Measurements from ENCODE around the gene LRRC1. TPM values are rescaled to one million over a fixed set of nuclear protein-coding genes. Genes with fewer than 3 reads are reported as not detected.

LRRC1 gene
- total and polyA plus RNA-seq, 2 donors (not counting 1 experiment from before 2014, with no cell fraction given) = 3.8 to 12.1 TPM

GRCh38 chr6:53896196-53896595 is 101.4 kb downstream of the LRRC1 start:
- H3K4me2 ChIP-seq (ENCODE audit: extremely low read depth, insufficient read depth, low read length) = no peak overlapping the region
- H3K9me3 ChIP-seq (ENCODE audit: control insufficient read depth, insufficient read depth, low read depth, low read length) = no peaks in the 10 kb centered on the region
- TF ChIP-seq EZH2 (IDR thresholded peaks at IDR 0.05; ENCODE audit: low read length, missing control alignments) (no peak), CTCF (conservative IDR thresholded peaks at IDR 0.05 in 1 of 2, IDR thresholded peaks at IDR 0.05 in 1 of 2; ENCODE audit: low read depth in 1 of 2, low read length in 2 of 2) (no peak)
- H3K36me3 ChIP-seq (ENCODE audit: control insufficient read depth, insufficient read depth, low read length) = no peaks in the 10 kb centered on the region
- no peak overlapping the region for H3K9ac ChIP-seq (ENCODE audit: insufficient read depth, low read length)
- no peaks in the 10 kb centered on the region for H3K27me3 ChIP-seq (ENCODE audit: control insufficient read depth, insufficient read depth, low read length)
- peak in 1 of 2 donors; percentile 60 for DNase-seq (ENCODE audit: low read depth in 2 of 2)
- no peak overlapping the region for H3K27ac ChIP-seq (ENCODE audit: insufficient read depth, low read length)
- H3K79me2 ChIP-seq (ENCODE audit: control insufficient read depth, insufficient read depth, low read length) = no peaks in the 10 kb centered on the region
- H3K4me1 ChIP-seq (ENCODE audit: control insufficient read depth, extremely low read depth, insufficient read depth, low read length) = no peaks in the 10 kb centered on the region
- no peak overlapping the region for H3K4me3 ChIP-seq (replicated peaks in 1 of 4; ENCODE audit: control extremely low read depth in 1 of 4, insufficient read depth in 1 of 4, low read depth in 3 of 4, low read length in 4 of 4)
- no peak overlapping the region for H2AFZ ChIP-seq (ENCODE audit: low read length)
- H4K20me1 ChIP-seq (ENCODE audit: control insufficient read depth, extremely low read depth, insufficient read depth, low read length) = no peaks in the 10 kb centered on the region

- no peak overlapping the region for H3K4me3 ChIP-seq (replicated peaks in 1 of 4; ENCODE audit: control extremely low read depth in 1 of 4, insufficient read depth in 1 of 4, low read depth in 3 of 4, low read length in 4 of 4)
- H3K4me1 ChIP-seq (ENCODE audit: control insufficient read depth, extremely low read depth, insufficient read depth, low read length) = no peaks in the 10 kb centered on the region
- H3K27me3 ChIP-seq (ENCODE audit: control insufficient read depth, insufficient read depth, low read length) = no peaks in the 10 kb centered on the region
- no peak overlapping the region for H2AFZ ChIP-seq (ENCODE audit: low read length)
- H3K27ac ChIP-seq (ENCODE audit: insufficient read depth, low read length) = no peak overlapping the region
- H3K79me2 ChIP-seq (ENCODE audit: control insufficient read depth, insufficient read depth, low read length) = no peaks in the 10 kb centered on the region
- H3K36me3 ChIP-seq (ENCODE audit: control insufficient read depth, insufficient read depth, low read length) = no peaks in the 10 kb centered on the region
- peak; percentile 55 to 77 for DNase-seq (ENCODE audit: low read depth in 2 of 2)
- no peaks in the 10 kb centered on the region for H3K9me3 ChIP-seq (ENCODE audit: control insufficient read depth, insufficient read depth, low read depth, low read length)
- H3K4me2 ChIP-seq (ENCODE audit: extremely low read depth, insufficient read depth, low read length) = no peak overlapping the region
- no peaks in the 10 kb centered on the region for H4K20me1 ChIP-seq (ENCODE audit: control insufficient read depth, extremely low read depth, insufficient read depth, low read length)
- no peak overlapping the region for H3K9ac ChIP-seq (ENCODE audit: insufficient read depth, low read length)
- TF ChIP-seq CTCF (conservative IDR thresholded peaks at IDR 0.05 in 1 of 2, IDR thresholded peaks at IDR 0.05 in 1 of 2; ENCODE audit: low read depth in 1 of 2, low read length in 2 of 2) (no peak), EZH2 (IDR thresholded peaks at IDR 0.05; ENCODE audit: low read length, missing control alignments) (no peak)
Measured at GRCh38 chr6:53898026-53898795, 103.4 kb downstream of the LRRC1 start.

GRCh38 chr6:53899512-53899911 is 104.7 kb downstream of the LRRC1 start:
- Histone ChIP-seq H3K9ac (ENCODE audit: insufficient read depth, low read length) (no peak overlapping the region), H3K27ac (ENCODE audit: insufficient read depth, low read length) (no peak overlapping the region), H3K79me2 (ENCODE audit: control insufficient read depth, insufficient read depth, low read length) (no peaks in the 10 kb centered on the region), H4K20me1 (ENCODE audit: control insufficient read depth, extremely low read depth, insufficient read depth, low read length) (no peaks in the 10 kb centered on the region), H3K36me3 (ENCODE audit: control insufficient read depth, insufficient read depth, low read length) (no peaks in the 10 kb centered on the region), H3K4me3 (replicated peaks in 1 of 4; ENCODE audit: control extremely low read depth in 1 of 4, insufficient read depth in 1 of 4, low read depth in 3 of 4, low read length in 4 of 4) (no peak overlapping the region), H3K4me1 (ENCODE audit: control insufficient read depth, extremely low read depth, insufficient read depth, low read length) (no peaks in the 10 kb centered on the region), H3K4me2 (ENCODE audit: extremely low read depth, insufficient read depth, low read length) (no peak overlapping the region), H3K27me3 (ENCODE audit: control insufficient read depth, insufficient read depth, low read length) (no peaks in the 10 kb centered on the region), H3K9me3 (ENCODE audit: control insufficient read depth, insufficient read depth, low read depth, low read length) (no peaks in the 10 kb centered on the region), H2AFZ (ENCODE audit: low read length) (no peak overlapping the region)
- TF ChIP-seq CTCF (conservative IDR thresholded peaks at IDR 0.05 in 1 of 2, IDR thresholded peaks at IDR 0.05 in 1 of 2; ENCODE audit: low read depth in 1 of 2, low read length in 2 of 2) (no peak), EZH2 (IDR thresholded peaks at IDR 0.05; ENCODE audit: low read length, missing control alignments) (no peak)
- DNase-seq (ENCODE audit: low read depth in 2 of 2) = peak in 1 of 2 donors; percentile 10

Measured in fibroblast of lung (primary cell).